ENCODE data around the gene LAIR2. TPM values are rescaled to one million over a fixed set of nuclear protein-coding genes. Genes with fewer than 3 reads are reported as not detected.
"Not testable (repeated sequence)": the region's sequence is repeated elsewhere in the genome, so short reads cannot be mapped to it uniquely, and the experiment has no call there.

LAIR2 gene
- total RNA-seq, 1 donor, result not detected

GRCh38 chr19:54493967-54494585, 8.6 kb upstream of the LAIR2 start:
- H3K4me2 ChIP-seq (ENCODE audit: insufficient read depth, low read length), result no peak overlapping the region
- no peak overlapping the region for H3K4me3 ChIP-seq (ENCODE audit: insufficient read depth, low read length)
- DNase-seq (ENCODE audit: insufficient read length, low spot score, missing footprints), result peak; percentile 26
- no peak overlapping the region for H2AFZ ChIP-seq (ENCODE audit: low read length)
- H4K20me1 ChIP-seq (ENCODE audit: insufficient read depth, low read length), result no peaks in the 10 kb centered on the region
- H3K27me3 ChIP-seq (ENCODE audit: insufficient read depth, low read length), result no peaks in the 10 kb centered on the region
- H3K9me3 ChIP-seq (ENCODE audit: low read depth, low read length), result no peaks in the 10 kb centered on the region
- H3K79me2 ChIP-seq (ENCODE audit: insufficient read depth, low read length), result no peaks in the 10 kb centered on the region
- no peak overlapping the region for H3K27ac ChIP-seq (ENCODE audit: low read depth, low read length)
- no peaks in the 10 kb centered on the region for H3K36me3 ChIP-seq (ENCODE audit: insufficient read depth, low read length)
- no peak for TF ChIP-seq CTCF (IDR thresholded peaks at IDR 0.05; ENCODE audit: extremely low read depth, low read depth, low read length)
- H3K4me1 ChIP-seq (ENCODE audit: insufficient read depth, low read length), result no peaks in the 10 kb centered on the region

- not testable (repeated sequence) for H3K36me3 ChIP-seq (ENCODE audit: insufficient read depth, low read length)
Observed at GRCh38 chr19:54495284-54495683, 7.3 kb upstream of the LAIR2 start.

GRCh38 chr19:54497747-54498450, 4.7 kb upstream of the LAIR2 start:
- not testable (repeated sequence) for H3K36me3 ChIP-seq (ENCODE audit: insufficient read depth, low read length); H3K9me3 ChIP-seq (ENCODE audit: low read depth, low read length); H2AFZ ChIP-seq (ENCODE audit: low read length); DNase-seq (ENCODE audit: insufficient read length, low spot score, missing footprints); H3K79me2 ChIP-seq (ENCODE audit: insufficient read depth, low read length); H4K20me1 ChIP-seq (ENCODE audit: insufficient read depth, low read length); H3K4me1 ChIP-seq (ENCODE audit: insufficient read depth, low read length); H3K4me3 ChIP-seq (ENCODE audit: insufficient read depth, low read length); H3K4me2 ChIP-seq (ENCODE audit: insufficient read depth, low read length); H3K27ac ChIP-seq (ENCODE audit: low read depth, low read length); H3K27me3 ChIP-seq (ENCODE audit: insufficient read depth, low read length)

More at GRCh38 chr19:54495284-54495683, 7.3 kb upstream of the LAIR2 start:
- H3K9me3 ChIP-seq (ENCODE audit: low read depth, low read length); H4K20me1 ChIP-seq (ENCODE audit: insufficient read depth, low read length); H3K4me1 ChIP-seq (ENCODE audit: insufficient read depth, low read length); H2AFZ ChIP-seq (ENCODE audit: low read length); H3K79me2 ChIP-seq (ENCODE audit: insufficient read depth, low read length); H3K4me2 ChIP-seq (ENCODE audit: insufficient read depth, low read length); H3K27me3 ChIP-seq (ENCODE audit: insufficient read depth, low read length); H3K4me3 ChIP-seq (ENCODE audit: insufficient read depth, low read length); H3K27ac ChIP-seq (ENCODE audit: low read depth, low read length): not testable (repeated sequence)
- peak; percentile 46 for DNase-seq (ENCODE audit: insufficient read length, low spot score, missing footprints)

- not testable (repeated sequence) for H3K79me2 ChIP-seq (ENCODE audit: insufficient read depth, low read length); H3K36me3 ChIP-seq (ENCODE audit: insufficient read depth, low read length); H3K27me3 ChIP-seq (ENCODE audit: insufficient read depth, low read length); DNase-seq (ENCODE audit: insufficient read length, low spot score, missing footprints); H3K4me1 ChIP-seq (ENCODE audit: insufficient read depth, low read length); H4K20me1 ChIP-seq (ENCODE audit: insufficient read depth, low read length); H3K4me3 ChIP-seq (ENCODE audit: insufficient read depth, low read length); H3K27ac ChIP-seq (ENCODE audit: low read depth, low read length); H3K9me3 ChIP-seq (ENCODE audit: low read depth, low read length); H3K4me2 ChIP-seq (ENCODE audit: insufficient read depth, low read length); H2AFZ ChIP-seq (ENCODE audit: low read length)
Observed at GRCh38 chr19:54498451-54498772, 4.2 kb upstream of the LAIR2 start.

GRCh38 chr19:54505542-54505941, 2.9 kb downstream of the LAIR2 start:
- H2AFZ ChIP-seq (ENCODE audit: low read length); H4K20me1 ChIP-seq (ENCODE audit: insufficient read depth, low read length); H3K27ac ChIP-seq (ENCODE audit: low read depth, low read length); DNase-seq (ENCODE audit: insufficient read length, low spot score, missing footprints); H3K36me3 ChIP-seq (ENCODE audit: insufficient read depth, low read length); H3K79me2 ChIP-seq (ENCODE audit: insufficient read depth, low read length); H3K4me3 ChIP-seq (ENCODE audit: insufficient read depth, low read length); H3K27me3 ChIP-seq (ENCODE audit: insufficient read depth, low read length); H3K4me2 ChIP-seq (ENCODE audit: insufficient read depth, low read length); H3K4me1 ChIP-seq (ENCODE audit: insufficient read depth, low read length); H3K9me3 ChIP-seq (ENCODE audit: low read depth, low read length): not testable (repeated sequence)

- H3K27me3 ChIP-seq (ENCODE audit: insufficient read depth, low read length), result no peaks in the 10 kb centered on the region
- no peak overlapping the region for H3K4me3 ChIP-seq (ENCODE audit: insufficient read depth, low read length)
- no peaks in the 10 kb centered on the region for H3K4me1 ChIP-seq (ENCODE audit: insufficient read depth, low read length)
- no peak overlapping the region for H2AFZ ChIP-seq (ENCODE audit: low read length)
- no peak overlapping the region for H3K4me2 ChIP-seq (ENCODE audit: insufficient read depth, low read length)
- no peaks in the 10 kb centered on the region for H3K79me2 ChIP-seq (ENCODE audit: insufficient read depth, low read length)
- no peak overlapping the region for H3K27ac ChIP-seq (ENCODE audit: low read depth, low read length)
- H3K36me3 ChIP-seq (ENCODE audit: insufficient read depth, low read length), result no peaks in the 10 kb centered on the region
- H4K20me1 ChIP-seq (ENCODE audit: insufficient read depth, low read length), result no peaks in the 10 kb centered on the region
- H3K9me3 ChIP-seq (ENCODE audit: low read depth, low read length), result no peaks in the 10 kb centered on the region
- TF ChIP-seq CTCF (IDR thresholded peaks at IDR 0.05; ENCODE audit: extremely low read depth, low read depth, low read length), result no peak
- DNase-seq (ENCODE audit: insufficient read length, low spot score, missing footprints), result peak; percentile 47
Observed at GRCh38 chr19:54506079-54506478, 3.4 kb downstream of the LAIR2 start.

- H3K4me1 ChIP-seq (ENCODE audit: insufficient read depth, low read length); H3K9me3 ChIP-seq (ENCODE audit: low read depth, low read length); DNase-seq (ENCODE audit: insufficient read length, low spot score, missing footprints); H3K27ac ChIP-seq (ENCODE audit: low read depth, low read length); H3K4me3 ChIP-seq (ENCODE audit: insufficient read depth, low read length); H3K27me3 ChIP-seq (ENCODE audit: insufficient read depth, low read length); H3K36me3 ChIP-seq (ENCODE audit: insufficient read depth, low read length); H2AFZ ChIP-seq (ENCODE audit: low read length); H3K4me2 ChIP-seq (ENCODE audit: insufficient read depth, low read length); H4K20me1 ChIP-seq (ENCODE audit: insufficient read depth, low read length); H3K79me2 ChIP-seq (ENCODE audit: insufficient read depth, low read length): not testable (repeated sequence)
Observed at GRCh38 chr19:54507038-54507717, 4.5 kb downstream of the LAIR2 start.
